KOPT-K1 (cell line): ENCODE results near the gene IRX3.

Source experiments
- H3K27ac ChIP-seq: fragments of 200-600 bp; sonication (generic); 2 replicates; pipeline ENCODE4 v1.5.1; 2016; ENCODE audit warnings: antibody characterized with exemption, mild to moderate bottlenecking, low read depth, low read length; ENCODE audit not compliant: poor library complexity, severe bottlenecking
- H3K36me3 ChIP-seq: fragments of 200-600 bp; sonication (generic); 2 replicates; pipeline ENCODE4 v1.5.1; 2017; ENCODE audit warnings: antibody characterized with exemption, mild to moderate bottlenecking, low read length, moderate library complexity; ENCODE audit not compliant: insufficient read depth
- H3K9me3 ChIP-seq: fragments of 200-600 bp; sonication (generic); 2 replicates; pipeline ENCODE4 v1.5.1; 2017; ENCODE audit warnings: antibody characterized with exemption, low read length, mild to moderate bottlenecking; ENCODE audit not compliant: insufficient read depth, poor library complexity, severe bottlenecking

Gene IRX3

GRCh38 chr16:54285414-54286089 is 1.0 kb downstream of the IRX3 start:
- peaks cover 23% of the 10 kb centered on the region for H3K36me3 ChIP-seq
- peak overlapping the region; percentile 81 for H3K27ac ChIP-seq
- H3K9me3 ChIP-seq, result peaks cover 9% of the 10 kb centered on the region

GRCh38 chr16:54284931-54285413 is 1.6 kb downstream of the IRX3 start:
- Histone ChIP-seq H3K9me3 (peaks cover 9% of the 10 kb centered on the region), H3K36me3 (peaks cover 23% of the 10 kb centered on the region), H3K27ac (peak overlapping the region; percentile 81)

GRCh38 chr16:54284319-54284930 is 2.2 kb downstream of the IRX3 start:
- H3K27ac ChIP-seq, result no peak overlapping the region
- peaks cover 23% of the 10 kb centered on the region for H3K36me3 ChIP-seq

GRCh38 chr16:54283725-54284318 is 2.8 kb downstream of the IRX3 start:
- H3K36me3 ChIP-seq, result peaks cover 23% of the 10 kb centered on the region
- H3K9me3 ChIP-seq, result peaks cover 9% of the 10 kb centered on the region
- no peak overlapping the region for H3K27ac ChIP-seq

More at GRCh38 chr16:54284319-54284930, 2.2 kb downstream of the IRX3 start:
- peaks cover 9% of the 10 kb centered on the region for H3K9me3 ChIP-seq

- Histone ChIP-seq H3K36me3 (peaks cover 23% of the 10 kb centered on the region), H3K9me3 (peaks cover 9% of the 10 kb centered on the region), H3K27ac (no peak overlapping the region)
Measured at GRCh38 chr16:54282928-54283724, 3.5 kb downstream of the IRX3 start.

- Histone ChIP-seq H3K9me3 (peaks cover 9% of the 10 kb centered on the region), H3K36me3 (peaks cover 23% of the 10 kb centered on the region), H3K27ac (no peak overlapping the region)
Measured at GRCh38 chr16:54282202-54282927, 4.2 kb downstream of the IRX3 start.

- peaks cover 23% of the 10 kb centered on the region for H3K36me3 ChIP-seq
- H3K9me3 ChIP-seq, result peaks cover 9% of the 10 kb centered on the region
Measured at GRCh38 chr16:54281535-54282201, 4.9 kb downstream of the IRX3 start.

GRCh38 chr16:54280751-54281150 is 5.8 kb downstream of the IRX3 start:
- H3K9me3 ChIP-seq, result peaks cover 9% of the 10 kb centered on the region
- H3K36me3 ChIP-seq, result peaks cover 23% of the 10 kb centered on the region
- no peak overlapping the region for H3K27ac ChIP-seq

More at GRCh38 chr16:54281535-54282201, 4.9 kb downstream of the IRX3 start:
- no peak overlapping the region for H3K27ac ChIP-seq

GRCh38 chr16:54277845-54278703 is 8.5 kb downstream of the IRX3 start:
- Histone ChIP-seq H3K9me3 (no peaks in the 10 kb centered on the region), H3K27ac (peak overlapping the region; percentile 84), H3K36me3 (peaks cover 12% of the 10 kb centered on the region)

GRCh38 chr16:54275956-54276355 is 10.6 kb downstream of the IRX3 start:
- H3K9me3 ChIP-seq, result no peaks in the 10 kb centered on the region
- H3K27ac ChIP-seq, result no peak overlapping the region
- H3K36me3 ChIP-seq, result no peaks in the 10 kb centered on the region

GRCh38 chr16:54273566-54273965 is 13.0 kb downstream of the IRX3 start:
- Histone ChIP-seq H3K36me3 (no peaks in the 10 kb centered on the region), H3K27ac (no peak overlapping the region), H3K9me3 (no peaks in the 10 kb centered on the region)

- Histone ChIP-seq H3K9me3 (no peaks in the 10 kb centered on the region), H3K27ac (no peak overlapping the region)
Measured at GRCh38 chr16:54270711-54271110, 15.9 kb downstream of the IRX3 start.

GRCh38 chr16:54269461-54269860 is 17.1 kb downstream of the IRX3 start:
- H3K9me3 ChIP-seq, result no peaks in the 10 kb centered on the region
- no peaks in the 10 kb centered on the region for H3K36me3 ChIP-seq
- no peak overlapping the region for H3K27ac ChIP-seq

More at GRCh38 chr16:54270711-54271110, 15.9 kb downstream of the IRX3 start:
- H3K36me3 ChIP-seq, result no peaks in the 10 kb centered on the region
